K562 (cell line): ENCODE measurements around the gene SEC23B. TPM values are rescaled to one million over a fixed set of nuclear protein-coding genes. Genes with fewer than 3 reads are reported as not detected.
A peak's percentile ranks its signal among the peaks of the same experiment; 100 is the strongest.

Source experiments
- ARID4B ChIP-seq: sonication (generic); formaldehyde crosslinking; IDR thresholded peaks from 2 replicates; pipeline ENCODE4 v1.8.0; 2022; ENCODE audit warnings: mild to moderate bottlenecking, missing genetic modification reagents
- E4F1 ChIP-seq: fragments of 250-450 bp; sonication (Bioruptor Pico); IDR thresholded peaks from 2 replicates; pipeline ENCODE4 v1.5.0; 2021; ENCODE audit warnings: mild to moderate bottlenecking, borderline replicate concordance
- FOXM1 ChIP-seq, 2 experiments: fragments of 450-650 bp in 1 of 2; sonication (generic) in 1 of 2; formaldehyde crosslinking in 1 of 2; IDR thresholded peaks; 2 replicates each; pipeline versions ENCODE4 v1.6.1 to v1.9.0; 2017 to 2022; ENCODE audit warnings: low read depth in 2 of 2, mild to moderate bottlenecking in 2 of 2, missing genetic modification reagents in 1 of 2, moderate library complexity in 1 of 2
- HNRNPK ChIP-seq: fragments of 200-400 bp; formaldehyde crosslinking; IDR thresholded peaks from one replicate; pipeline ENCODE4 v1.6.1; 2018; ENCODE audit warnings: mild to moderate bottlenecking, low read depth, low read length; ENCODE audit not compliant: poor library complexity, severe bottlenecking
- MBD1 ChIP-seq: fragments of 250-450 bp; sonication (Bioruptor Pico); IDR thresholded peaks from 2 replicates; pipeline ENCODE4 v1.8.0; 2022; ENCODE audit warnings: inconsistent platforms
- NR3C1 ChIP-seq: sonication (generic); formaldehyde crosslinking; IDR thresholded peaks from 2 replicates; pipeline ENCODE4 v1.8.1; 2022; ENCODE audit warnings: missing genetic modification reagents
- TEAD4 ChIP-seq, 2 experiments: sonication (generic) in 1 of 2; formaldehyde crosslinking in 1 of 2; IDR thresholded peaks; 2 replicates each; pipeline versions ENCODE4 v1.6.1 to v1.8.0; 2012 to 2022; ENCODE audit warnings: borderline replicate concordance in 1 of 2, inconsistent platforms in 1 of 2, low read length in 1 of 2, mild to moderate bottlenecking in 1 of 2, missing genetic modification reagents in 1 of 2
- ZNF12 ChIP-seq: sonication (generic); formaldehyde crosslinking; IDR thresholded peaks from 2 replicates; pipeline ENCODE4 v1.4.0; 2020; ENCODE audit warnings: mild to moderate bottlenecking, missing genetic modification reagents
- polyA plus RNA-seq, 8 experiments: library from polyadenylated mRNA; depleted of rRNA in 4 of 8; stranded (reverse) in 5 of 8; unstranded in 3 of 8; fragments of >200 nt; fragmentation: Nextera tagmentation in 2 of 8; fragmentation: Illumina TruSeq in 1 of 8; extraction: Ambion mirVana in 2 of 8; extraction: Trizol in 1 of 8; gene quantifications; 2 replicates each; pipeline versions ENCODE4 v1.2.1 to v1.2.3, GENCODE V29; 2011 to 2014; ENCODE audit warnings: inconsistent platforms in 1 of 8, missing spikeins in 1 of 8
- total RNA-seq, 7 experiments: library from RNA; depleted of rRNA in 6 of 7; stranded (reverse); fragments of >200 nt in 6 of 7; fragmentation: Illumina TruSeq in 2 of 7; extraction: Trizol in 2 of 7; gene quantifications; 2 replicates each; pipeline versions ENCODE4 v1.2.1 to v1.2.3, GENCODE V29; 2011 to 2021; ENCODE audit warnings: low replicate concordance in 1 of 7
- TF ChIP-seq, protein P1 (sequence below): sonication (generic); formaldehyde crosslinking; IDR thresholded peaks from 2 replicates; pipeline ENCODE4 v1.8.0; 2022; ENCODE audit warnings: missing genetic modification reagents, mild to moderate bottlenecking, borderline replicate concordance
- TF ChIP-seq, protein P2 (sequence below): fragments of 150-350 bp; conservative IDR thresholded peaks from 2 replicates; pipeline ENCODE4 v1.6.1; 2014; ENCODE audit warnings: low read length

SEC23B gene
- total and polyA plus RNA-seq, 9 of the 15 experiments (the other 6 are each of a cell fraction or from before 2014, with no cell fraction given) = 31.7 to 70.2 (median 38.5) TPM

DNA sequence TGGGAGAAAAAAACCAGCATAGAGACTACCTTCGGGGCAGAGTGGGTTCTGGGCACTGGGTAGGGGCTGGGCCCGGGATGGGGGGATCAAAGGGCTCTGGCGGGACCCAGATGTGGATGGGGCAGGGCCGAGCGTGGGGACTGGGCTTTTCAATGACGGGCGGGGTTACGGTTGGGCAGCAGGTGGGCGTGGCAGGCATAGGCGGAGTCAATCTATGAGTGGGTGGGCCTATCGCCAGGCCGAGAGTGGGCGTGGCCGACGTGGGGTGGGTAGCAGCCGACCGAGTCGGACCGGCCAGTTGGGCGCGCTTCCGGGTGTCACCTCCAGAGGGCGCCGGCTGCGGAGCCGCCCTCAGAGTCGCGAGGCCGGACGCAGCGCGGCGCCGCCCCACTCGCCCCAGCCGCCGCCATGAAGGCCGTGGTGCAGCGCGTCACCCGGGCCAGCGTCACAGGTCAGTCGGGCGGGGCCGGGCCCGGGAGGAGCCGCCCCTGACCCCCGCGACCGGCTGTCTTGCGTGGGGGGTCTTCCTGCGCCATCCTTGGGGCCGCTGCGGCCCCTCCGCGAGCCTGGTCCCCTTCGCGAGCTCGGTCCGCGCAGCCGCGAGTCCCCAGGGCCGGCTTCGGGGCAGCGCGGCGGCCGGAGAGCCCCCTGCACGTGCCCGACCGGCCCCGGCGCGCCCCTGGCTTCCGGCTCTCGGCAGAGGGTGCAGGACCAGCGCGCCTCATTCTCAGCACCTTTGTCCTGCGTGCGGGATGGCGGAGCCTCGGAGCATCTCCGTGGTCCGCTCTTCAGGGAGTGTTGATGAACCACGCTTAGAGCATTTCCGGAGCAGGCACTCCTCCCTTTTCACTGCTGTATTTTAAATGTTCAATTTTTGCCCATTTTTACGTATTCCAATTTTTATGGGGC, 80.2 kb downstream of the SEC23B start, which contains the start of gene DTD1 (continued):
- TF ChIP-seq, protein P1, sequence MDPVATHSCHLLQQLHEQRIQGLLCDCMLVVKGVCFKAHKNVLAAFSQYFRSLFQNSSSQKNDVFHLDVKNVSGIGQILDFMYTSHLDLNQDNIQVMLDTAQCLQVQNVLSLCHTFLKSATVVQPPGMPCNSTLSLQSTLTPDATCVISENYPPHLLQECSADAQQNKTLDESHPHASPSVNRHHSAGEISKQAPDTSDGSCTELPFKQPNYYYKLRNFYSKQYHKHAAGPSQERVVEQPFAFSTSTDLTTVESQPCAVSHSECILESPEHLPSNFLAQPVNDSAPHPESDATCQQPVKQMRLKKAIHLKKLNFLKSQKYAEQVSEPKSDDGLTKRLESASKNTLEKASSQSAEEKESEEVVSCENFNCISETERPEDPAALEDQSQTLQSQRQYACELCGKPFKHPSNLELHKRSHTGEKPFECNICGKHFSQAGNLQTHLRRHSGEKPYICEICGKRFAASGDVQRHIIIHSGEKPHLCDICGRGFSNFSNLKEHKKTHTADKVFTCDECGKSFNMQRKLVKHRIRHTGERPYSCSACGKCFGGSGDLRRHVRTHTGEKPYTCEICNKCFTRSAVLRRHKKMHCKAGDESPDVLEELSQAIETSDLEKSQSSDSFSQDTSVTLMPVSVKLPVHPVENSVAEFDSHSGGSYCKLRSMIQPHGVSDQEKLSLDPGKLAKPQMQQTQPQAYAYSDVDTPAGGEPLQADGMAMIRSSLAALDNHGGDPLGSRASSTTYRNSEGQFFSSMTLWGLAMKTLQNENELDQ (CRISPR knock-in tag) = no peak
- TF ChIP-seq E4F1 (CRISPR knock-in tag) (no peak), TEAD4 (IDR thresholded peaks at IDR 0.05; ENCODE audit: low read length) (no peak), TEAD4 (CRISPR knock-in tag; IDR thresholded peaks at IDR 0.05; ENCODE audit: borderline replicate concordance) (no peak), NR3C1 (CRISPR knock-in tag) (no peak), HNRNPK (no peak), ARID4B (CRISPR knock-in tag) (peak; percentile 17; the same call in 1 of the 2 replicates), FOXM1 (IDR thresholded peaks at IDR 0.05; ENCODE audit: low read depth) (no peak), FOXM1 (CRISPR knock-in tag; IDR thresholded peaks at IDR 0.05; ENCODE audit: low read depth) (no peak), MBD1 (no peak), ZNF12 (no peak)
- TF ChIP-seq, protein P2, sequence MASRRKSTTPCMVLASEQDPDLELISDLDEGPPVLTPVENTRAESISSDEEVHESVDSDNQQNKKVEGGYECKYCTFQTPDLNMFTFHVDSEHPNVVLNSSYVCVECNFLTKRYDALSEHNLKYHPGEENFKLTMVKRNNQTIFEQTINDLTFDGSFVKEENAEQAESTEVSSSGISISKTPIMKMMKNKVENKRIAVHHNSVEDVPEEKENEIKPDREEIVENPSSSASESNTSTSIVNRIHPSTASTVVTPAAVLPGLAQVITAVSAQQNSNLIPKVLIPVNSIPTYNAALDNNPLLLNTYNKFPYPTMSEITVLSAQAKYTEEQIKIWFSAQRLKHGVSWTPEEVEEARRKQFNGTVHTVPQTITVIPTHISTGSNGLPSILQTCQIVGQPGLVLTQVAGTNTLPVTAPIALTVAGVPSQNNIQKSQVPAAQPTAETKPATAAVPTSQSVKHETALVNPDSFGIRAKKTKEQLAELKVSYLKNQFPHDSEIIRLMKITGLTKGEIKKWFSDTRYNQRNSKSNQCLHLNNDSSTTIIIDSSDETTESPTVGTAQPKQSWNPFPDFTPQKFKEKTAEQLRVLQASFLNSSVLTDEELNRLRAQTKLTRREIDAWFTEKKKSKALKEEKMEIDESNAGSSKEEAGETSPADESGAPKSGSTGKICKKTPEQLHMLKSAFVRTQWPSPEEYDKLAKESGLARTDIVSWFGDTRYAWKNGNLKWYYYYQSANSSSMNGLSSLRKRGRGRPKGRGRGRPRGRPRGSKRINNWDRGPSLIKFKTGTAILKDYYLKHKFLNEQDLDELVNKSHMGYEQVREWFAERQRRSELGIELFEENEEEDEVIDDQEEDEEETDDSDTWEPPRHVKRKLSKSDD = no peak
